ENCODE results near the gene KRI1. TPM values are rescaled to one million over a fixed set of nuclear protein-coding genes. Genes with fewer than 3 reads are reported as not detected.

The KRI1 gene
- total and polyA plus RNA-seq, 7 donors, result 7.2 to 28.9 (median 14.5) TPM

DNA sequence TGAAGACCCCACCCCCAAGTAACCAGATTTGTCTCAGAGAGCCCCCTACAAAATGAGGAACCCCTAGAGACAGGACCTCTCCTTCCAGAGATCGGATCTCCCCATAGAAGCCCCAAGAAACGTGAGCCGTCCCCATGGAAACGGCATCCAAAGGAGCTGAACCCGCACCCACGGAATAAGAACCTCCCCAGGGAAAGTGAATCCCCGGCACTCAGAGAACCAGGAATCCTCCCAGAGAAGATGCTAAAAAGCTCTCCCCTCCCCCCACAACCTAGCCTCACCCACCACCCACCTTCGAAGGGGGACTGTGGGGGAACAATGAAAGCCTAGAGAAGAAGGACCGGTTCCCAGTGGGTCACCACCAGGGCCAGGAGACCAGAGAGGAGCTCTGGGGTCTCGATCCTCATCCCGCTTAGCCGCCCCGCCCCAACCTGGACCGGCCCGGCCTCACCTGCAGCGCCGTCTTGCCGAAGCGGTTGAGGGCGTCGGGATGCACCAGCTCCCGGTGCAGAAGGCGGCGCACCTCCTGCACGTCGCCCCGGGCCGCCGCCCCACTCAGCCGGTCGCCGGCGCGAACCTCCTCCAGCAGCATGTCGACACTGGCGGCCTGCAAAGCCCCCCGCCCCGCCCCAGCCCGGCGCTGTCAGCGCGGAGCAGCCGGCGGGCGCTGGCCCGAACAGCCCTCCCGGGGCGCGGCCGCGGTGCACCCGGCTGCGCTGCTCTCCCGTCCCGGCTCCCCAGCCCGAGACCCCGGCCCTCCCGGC, 2.4 kb upstream of the KRI1 start:
- DNase-seq, result peak; percentile 79
- H3K4me3 ChIP-seq, result peak overlapping the region; percentile 49 to 96 (median 84)
- no peak for TF ChIP-seq CTCF (IDR thresholded peaks at IDR 0.05)
- TF ChIP-seq EP300 (IDR thresholded peaks at IDR 0.05), result no peak
- TF ChIP-seq POLR2A (IDR thresholded peaks at IDR 0.05), result no peak
- TF ChIP-seq POLR2AphosphoS5 (IDR thresholded peaks at IDR 0.05), result no peak
- H3K4me1 ChIP-seq, result peaks cover 0 to 54% (median 44%) of the 10 kb centered on the region in 4 donors
- intact Hi-C loops (cut with DNase I), result loop anchor here (2.0 to 5.0 kb wide), 3 partner anchors 25 to 166 kb away; partner anchors contain the start of genes ATG4D, CDC37 and KEAP1
- H3K9me3 ChIP-seq, result no peaks in the 10 kb centered on the region
- peak overlapping the region; percentile 81 to 94 (median 88) for H3K27ac ChIP-seq
- WGBS, 2 donors, result 1% methylated on average over 58 of the region's 58 CpGs
- no peaks in the 10 kb centered on the region for H3K27me3 ChIP-seq
- H3K36me3 ChIP-seq, result no peaks in the 10 kb centered on the region

DNA sequence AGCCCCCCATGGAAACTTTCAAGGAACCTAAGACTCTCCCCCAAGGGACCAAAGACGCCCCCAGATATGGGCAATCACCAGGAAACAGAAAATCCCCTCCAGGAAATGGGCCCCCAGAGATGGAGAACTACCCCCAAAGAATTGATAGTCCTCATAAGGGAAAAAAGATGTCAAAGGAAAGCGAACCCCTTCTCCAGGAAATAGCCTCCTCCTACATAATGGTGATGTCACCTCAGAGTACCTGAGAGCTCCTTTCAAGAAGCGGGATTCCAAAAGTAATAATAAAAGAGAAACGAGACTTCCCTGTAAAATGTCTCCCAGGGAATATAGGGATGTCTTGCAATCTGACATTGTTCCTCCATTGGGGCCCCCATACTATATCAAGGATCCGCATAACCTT, 1.8 kb upstream of the KRI1 start:
- intact Hi-C loops (cut with DNase I), result loop anchor here (2.0 to 5.0 kb wide), 3 partner anchors 25 to 165 kb away; partner anchors contain the start of genes ATG4D, CDC37 and KEAP1

DNA sequence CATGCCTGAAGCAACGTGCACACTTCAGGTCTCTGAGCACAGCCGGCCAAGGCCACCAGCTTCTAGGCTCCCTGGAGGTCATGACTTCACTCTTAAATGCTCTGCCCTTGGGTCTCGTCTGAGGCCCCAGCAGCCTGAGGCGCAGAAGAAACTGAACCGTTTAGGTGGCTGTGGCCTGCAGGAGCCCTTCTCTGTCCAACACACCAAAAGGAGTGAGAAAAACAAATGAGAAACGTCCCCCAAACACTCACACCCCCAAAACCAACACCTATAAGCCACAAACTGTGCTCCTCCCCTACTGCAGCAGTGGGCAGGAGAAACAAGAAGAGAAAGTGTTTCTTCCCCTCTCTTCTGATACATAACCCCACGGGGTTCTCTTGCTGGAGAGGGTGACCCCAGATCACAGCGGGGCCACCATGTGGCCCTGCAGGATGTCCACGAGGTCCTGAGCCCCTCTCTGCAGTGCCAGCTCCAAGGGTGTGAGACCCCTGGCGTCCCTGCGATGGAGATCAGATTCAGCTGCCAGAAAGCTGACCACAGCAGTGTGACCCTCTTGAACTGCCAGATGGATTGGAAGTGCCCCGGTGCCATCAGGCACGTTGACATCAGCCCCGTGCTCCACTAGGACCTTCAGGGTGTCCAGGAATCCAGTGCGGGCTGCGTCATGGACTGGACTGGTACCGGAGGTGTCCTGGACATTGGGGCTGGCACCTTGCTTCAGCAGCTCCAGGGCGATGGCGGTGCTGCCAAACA, 1.0 kb upstream of the KRI1 start:
- DNase-seq, result no peak
- intact Hi-C loops (cut with DNase I), result loop anchor here (5.0 kb wide), 1 partner anchor 165 kb away; the partner anchor contains the start of gene CDC37
- Histone ChIP-seq H3K27ac (peak overlapping the region; percentile 82 to 94 (median 90)), H3K4me1 (peaks cover 0 to 46% (median 40%) of the 10 kb centered on the region in 4 donors), H3K27me3 (no peaks in the 10 kb centered on the region), H3K36me3 (peaks cover 0 to under 1% (median 0%) of the 10 kb centered on the region in 4 donors), H3K9me3 (no peaks in the 10 kb centered on the region), H3K4me3 (peak overlapping the region in 3 of 4 donors; percentile 61 to 95 (median 93))
- WGBS, 2 donors, result 57 to 66% methylated on average over 19 of the region's 19 CpGs
- TF ChIP-seq CTCF (IDR thresholded peaks at IDR 0.05), result no peak
- no peak for TF ChIP-seq POLR2A (IDR thresholded peaks at IDR 0.05)
- no peak for TF ChIP-seq POLR2AphosphoS5 (IDR thresholded peaks at IDR 0.05)
- no peak for TF ChIP-seq EP300 (IDR thresholded peaks at IDR 0.05)

More for the DNA sequence above, 1.8 kb upstream of the KRI1 start:
- Histone ChIP-seq H3K36me3 (no peaks in the 10 kb centered on the region), H3K4me3 (peak overlapping the region; percentile 49 to 96 (median 84)), H3K9me3 (no peaks in the 10 kb centered on the region), H3K4me1 (peaks cover 0 to 54% (median 44%) of the 10 kb centered on the region in 4 donors), H3K27ac (peak overlapping the region; percentile 81 to 94 (median 88)), H3K27me3 (no peaks in the 10 kb centered on the region)
- WGBS, 2 donors, result 20 to 24% methylated on average over 5 of the region's 5 CpGs
- TF ChIP-seq POLR2AphosphoS5 (IDR thresholded peaks at IDR 0.05) (no peak), CTCF (IDR thresholded peaks at IDR 0.05) (no peak), EP300 (IDR thresholded peaks at IDR 0.05) (no peak), POLR2A (IDR thresholded peaks at IDR 0.05) (no peak)
- no peak for DNase-seq

DNA sequence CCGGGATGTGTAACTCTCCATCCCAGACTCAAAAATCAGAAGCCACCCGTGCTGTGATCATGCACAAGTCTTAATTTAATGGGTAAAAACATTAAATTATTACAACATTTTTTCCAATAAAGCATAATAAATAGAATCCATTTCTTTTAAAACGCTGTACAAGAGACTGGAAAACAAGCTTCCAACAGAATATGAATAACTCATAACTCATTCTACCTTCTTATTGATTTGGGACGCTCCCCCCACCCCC, 523 bp upstream of the KRI1 start:
- intact Hi-C loops (cut with DNase I), result loop anchor here (5.0 kb wide), 1 partner anchor 164 kb away; the partner anchor contains the start of gene CDC37
- TF ChIP-seq POLR2AphosphoS5 (IDR thresholded peaks at IDR 0.05), result no peak
- TF ChIP-seq EP300 (IDR thresholded peaks at IDR 0.05), result no peak
- no peak for TF ChIP-seq CTCF (IDR thresholded peaks at IDR 0.05)
- no peak for TF ChIP-seq POLR2A (IDR thresholded peaks at IDR 0.05)
- Histone ChIP-seq H3K36me3 (peaks cover 0 to 5% (median 0%) of the 10 kb centered on the region in 4 donors), H3K4me1 (peaks cover 0 to 46% (median 39%) of the 10 kb centered on the region in 4 donors), H3K4me3 (peak overlapping the region; percentile 61 to 95 (median 84)), H3K27ac (peak overlapping the region; percentile 82 to 94 (median 90)), H3K27me3 (no peaks in the 10 kb centered on the region), H3K9me3 (no peaks in the 10 kb centered on the region)
- no peak for DNase-seq
- 4 to 7% methylated on average over 4 of the region's 4 CpGs for WGBS, 2 donors
